HG02840 (cell line): ENCODE results near the gene MMP23B.

Experiments
- ATAC-seq: cut with Tn5 transposase; IDR thresholded peaks from one replicate; pipeline ENCODE4 v1.9.1; 2021; ENCODE audit warnings: mild to moderate bottlenecking, moderate library complexity, moderate number of reproducible peaks; ENCODE audit not compliant: unreplicated experiment, low FRiP score

MMP23B gene

GRCh38 chr1:1602304-1602967 is 29.5 kb upstream of the MMP23B start:
- no peak for ATAC-seq

- ATAC-seq, result no peak
Observed at GRCh38 chr1:1602968-1603506, 28.9 kb upstream of the MMP23B start.

GRCh38 chr1:1603671-1604373 is 28.2 kb upstream of the MMP23B start:
- no peak for ATAC-seq

GRCh38 chr1:1604374-1605033 is 27.5 kb upstream of the MMP23B start:
- no peak for ATAC-seq

GRCh38 chr1:1605034-1605591 is 26.9 kb upstream of the MMP23B start:
- ATAC-seq, result no peak

- ATAC-seq, result no peak
Observed at GRCh38 chr1:1605724-1606123, 26.2 kb upstream of the MMP23B start.

- no peak for ATAC-seq
Observed at GRCh38 chr1:1606232-1606631, 25.7 kb upstream of the MMP23B start.

- no peak for ATAC-seq
Observed at GRCh38 chr1:1609822-1610485, 22.0 kb upstream of the MMP23B start.

- no peak for ATAC-seq
Observed at GRCh38 chr1:1610796-1611195, 21.2 kb upstream of the MMP23B start.

GRCh38 chr1:1612104-1612400 is 19.9 kb upstream of the MMP23B start:
- no peak for ATAC-seq

GRCh38 chr1:1613509-1614082 is 18.4 kb upstream of the MMP23B start:
- ATAC-seq, result no peak

GRCh38 chr1:1614204-1614953 is 17.6 kb upstream of the MMP23B start:
- no peak for ATAC-seq

GRCh38 chr1:1614954-1615255 is 17.1 kb upstream of the MMP23B start:
- no peak for ATAC-seq

- peak; percentile 82 for ATAC-seq
Observed at GRCh38 chr1:1615256-1616044, 16.5 kb upstream of the MMP23B start, which contains the start of gene MIB2. Gene MIB2, plus strand, starts transcription at chr1:1615500. Its CDS starts 7,953 bp downstream, at chr1:1623453.

- peak; percentile 10 for ATAC-seq
Observed at GRCh38 chr1:1616045-1616790, 15.8 kb upstream of the MMP23B start.

GRCh38 chr1:1616838-1617237 is 15.1 kb upstream of the MMP23B start:
- no peak for ATAC-seq

GRCh38 chr1:1617516-1617915 is 14.5 kb upstream of the MMP23B start:
- ATAC-seq, result no peak

- ATAC-seq, result no peak
Observed at GRCh38 chr1:1617925-1618324, 14.0 kb upstream of the MMP23B start.
